Testis (tissue), 2 donors: ENCODE data around the gene ARIH2.

Experiments used
- POLR2A ChIP-seq: fragments of 450-650 bp; IDR thresholded peaks from one replicate; pipeline ENCODE4 v1.6.1; 2017; ENCODE audit warnings: antibody characterized with exemption, mild to moderate bottlenecking, moderate library complexity
- TF ChIP-seq, protein P1 (sequence below), 3 experiments: fragments of 450-650 bp in 2 of 3; fragments of 200-600 bp in 1 of 3; sonication (generic) in 1 of 3; IDR thresholded peaks; one replicate each; pipeline ENCODE4 v1.5.1; 2016 to 2019; ENCODE audit warnings: antibody characterized with exemption in 3 of 3, mild to moderate bottlenecking in 2 of 3, moderate library complexity in 1 of 3

DNA sequence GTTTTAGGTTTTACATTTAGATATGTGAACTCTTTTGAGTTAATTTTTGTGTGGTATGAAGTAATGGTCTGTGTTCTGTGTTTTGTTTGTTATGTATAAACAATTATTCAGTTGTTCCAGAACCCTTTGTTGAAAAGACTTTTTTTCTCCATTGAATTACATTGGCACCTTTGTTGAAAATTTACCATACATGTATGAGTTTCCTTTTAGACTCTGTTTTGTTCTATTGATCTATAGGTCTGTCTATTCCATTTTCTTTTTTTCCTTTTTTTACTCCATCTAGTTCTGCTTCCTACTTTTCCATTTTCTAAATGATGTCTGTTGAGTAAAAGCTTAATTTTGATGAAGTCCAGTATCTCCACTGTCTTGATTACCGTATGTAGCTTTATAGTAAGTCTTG, 31.4 kb downstream of the ARIH2 start:
- TF ChIP-seq, protein P1, sequence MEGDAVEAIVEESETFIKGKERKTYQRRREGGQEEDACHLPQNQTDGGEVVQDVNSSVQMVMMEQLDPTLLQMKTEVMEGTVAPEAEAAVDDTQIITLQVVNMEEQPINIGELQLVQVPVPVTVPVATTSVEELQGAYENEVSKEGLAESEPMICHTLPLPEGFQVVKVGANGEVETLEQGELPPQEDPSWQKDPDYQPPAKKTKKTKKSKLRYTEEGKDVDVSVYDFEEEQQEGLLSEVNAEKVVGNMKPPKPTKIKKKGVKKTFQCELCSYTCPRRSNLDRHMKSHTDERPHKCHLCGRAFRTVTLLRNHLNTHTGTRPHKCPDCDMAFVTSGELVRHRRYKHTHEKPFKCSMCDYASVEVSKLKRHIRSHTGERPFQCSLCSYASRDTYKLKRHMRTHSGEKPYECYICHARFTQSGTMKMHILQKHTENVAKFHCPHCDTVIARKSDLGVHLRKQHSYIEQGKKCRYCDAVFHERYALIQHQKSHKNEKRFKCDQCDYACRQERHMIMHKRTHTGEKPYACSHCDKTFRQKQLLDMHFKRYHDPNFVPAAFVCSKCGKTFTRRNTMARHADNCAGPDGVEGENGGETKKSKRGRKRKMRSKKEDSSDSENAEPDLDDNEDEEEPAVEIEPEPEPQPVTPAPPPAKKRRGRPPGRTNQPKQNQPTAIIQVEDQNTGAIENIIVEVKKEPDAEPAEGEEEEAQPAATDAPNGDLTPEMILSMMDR (IDR thresholded peaks at IDR 0.05), result no peak
- TF ChIP-seq POLR2A, result no peak
